PFSK-1 (cell line): Measurements from ENCODE around the gene WDR54.
A peak's percentile ranks its signal among the peaks of the same experiment; 100 is the strongest.

Experiments used
- FOXP2 ChIP-seq: optimal IDR thresholded peaks from 2 replicates; pipeline ENCODE3; 2011; ENCODE audit warnings: borderline replicate concordance, control low read depth, inconsistent platforms; ENCODE audit not compliant: insufficient read depth; ENCODE audit errors: extremely low read length, extremely low read depth
- POLR2AphosphoS5 ChIP-seq: IDR thresholded peaks from 2 replicates; pipeline ENCODE4 v1.6.1; 2012; ENCODE audit warnings: low read depth, mild to moderate bottlenecking, control low read depth, low read length, moderate library complexity
- REST ChIP-seq, 2 experiments: IDR thresholded peaks; 2 replicates each; pipeline versions ENCODE4 v1.6.1 to v1.8.0; 2011 to 2012; ENCODE audit warnings: low read depth in 2 of 2, low read length in 2 of 2, control low read depth in 1 of 2, inconsistent platforms in 1 of 2, mild to moderate bottlenecking in 1 of 2, moderate library complexity in 1 of 2; ENCODE audit not compliant: insufficient read depth in 1 of 2
- SIN3A ChIP-seq: IDR thresholded peaks from 2 replicates; pipeline ENCODE4 v1.6.1; 2012; ENCODE audit warnings: mild to moderate bottlenecking, low read length, moderate library complexity, borderline replicate concordance; ENCODE audit not compliant: insufficient read depth
- TAF1 ChIP-seq: IDR thresholded peaks from 2 replicates; pipeline ENCODE4 v1.6.1; 2012; ENCODE audit warnings: low read length, control low read depth, borderline replicate concordance; ENCODE audit not compliant: insufficient read depth

Gene WDR54

GRCh38 chr2:74472086-74472944, 50.8 kb downstream of the WDR54 start, which contains the start of gene MRPL53:
MRPL53 (minus strand) TSS chr2:74472680; CDS start chr2:74472660, 20 bp downstream.
- TF ChIP-seq REST (IDR thresholded peaks at IDR 0.05; ENCODE audit: insufficient read depth in 1 of 2, low read depth in 2 of 2, low read length in 2 of 2) (0 out of 4 replicates have a peak, but pooled peaks have one; percentile 4 to 17), FOXP2 (peak; percentile 91), SIN3A (peak; percentile 66; the same call in 1 of the 2 replicates), TAF1 (0 out of 2 replicates have a peak, but pooled peaks have one; percentile 72), POLR2AphosphoS5 (peak; percentile 96)

GRCh38 chr2:74472945-74473258, 51.4 kb downstream of the WDR54 start:
- TF ChIP-seq POLR2AphosphoS5 (no peak), REST (IDR thresholded peaks at IDR 0.05; ENCODE audit: insufficient read depth in 1 of 2, low read depth in 2 of 2, low read length in 2 of 2) (no peak), SIN3A (no peak), TAF1 (no peak), FOXP2 (no peak)

GRCh38 chr2:74474481-74474880, 53.0 kb downstream of the WDR54 start:
- TF ChIP-seq TAF1: no peak
- no peak for TF ChIP-seq POLR2AphosphoS5
- no peak for TF ChIP-seq REST (IDR thresholded peaks at IDR 0.05; ENCODE audit: insufficient read depth in 1 of 2, low read depth in 2 of 2, low read length in 2 of 2)
- TF ChIP-seq FOXP2: no peak
- no peak for TF ChIP-seq SIN3A

- TF ChIP-seq POLR2AphosphoS5 (no peak), FOXP2 (no peak), REST (IDR thresholded peaks at IDR 0.05; ENCODE audit: insufficient read depth in 1 of 2, low read depth in 2 of 2, low read length in 2 of 2) (no peak), SIN3A (no peak), TAF1 (no peak)
Measured at GRCh38 chr2:74474899-74475298, 53.4 kb downstream of the WDR54 start.
